ENCODE data around the gene OR6X1. TPM values are rescaled to one million over a fixed set of nuclear protein-coding genes. Genes with fewer than 3 reads are reported as not detected.

The OR6X1 gene
- total and polyA plus RNA-seq, 7 experiments from 2014 or later = not detected

DNA sequence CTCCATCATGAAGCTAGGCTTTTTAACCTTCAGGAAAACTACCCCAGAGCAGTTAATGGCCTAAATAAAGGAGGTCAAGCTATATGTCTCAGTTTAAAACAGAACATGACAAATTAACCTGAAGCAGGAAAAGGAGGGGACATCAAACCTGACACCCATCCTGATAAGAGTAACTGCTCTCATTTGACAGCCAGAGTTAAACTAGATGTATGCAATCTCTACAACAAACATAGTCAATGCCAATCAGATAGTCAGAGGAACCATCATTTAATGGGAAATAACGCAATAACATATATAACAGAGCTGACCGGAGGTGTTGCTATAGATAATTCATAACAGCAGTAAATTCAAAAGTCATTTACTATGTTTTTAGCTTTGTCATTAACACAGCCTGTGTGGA is 15.9 kb downstream of the OR6X1 start:
- H3K4me1 ChIP-seq (ENCODE audit: control insufficient read depth in 2 of 2, insufficient read depth in 2 of 2, low read length in 2 of 2) = peaks cover 19% of the 10 kb centered on the region in 2 donors
- POLR2A ChIA-PET = interaction anchor here (0.8 kb wide), 1 partner anchor 10 kb away, joined by 4 read pairs; no protein-coding TSS in a partner anchor
- Mint-ChIP-seq H3K4me1 (peaks cover 29 to 70% (median 46%) of the 10 kb centered on the region in 7 donors), H3K27ac (no peak overlapping the region), H3K27me3 (no peaks in the 10 kb centered on the region), H3K4me3 (no peak overlapping the region), H3K9me3 (peaks cover 0 to 1% (median 0%) of the 10 kb centered on the region in 11 donors), H3K36me3 (peaks cover 7 to 36% (median 28%) of the 10 kb centered on the region in 5 donors)
- H3K27me3 ChIP-seq (ENCODE audit: control insufficient read depth in 2 of 2, insufficient read depth in 2 of 2, low read length in 2 of 2) = no peaks in the 10 kb centered on the region
- intact Hi-C loops (cut with micrococcal nuclease) = no loop called here
- H3K9me3 ChIP-seq (ENCODE audit: control insufficient read depth in 2 of 3, low read length in 3 of 3) = no peaks in the 10 kb centered on the region
- CTCF ChIA-PET = no interaction called here
- H3K4me3 ChIP-seq (ENCODE audit: low read length) = no peak overlapping the region
- ATAC-seq = no peak
- DNase-seq = no peak
- H3K27ac ChIP-seq (ENCODE audit: low read depth, low read length) = no peak overlapping the region
- H3K36me3 ChIP-seq (ENCODE audit: control insufficient read depth in 2 of 3, insufficient read depth in 3 of 3, low read length in 3 of 3) = peaks cover 0 to 10% (median 0%) of the 10 kb centered on the region in 3 experiments

- H3K27ac Mint-ChIP-seq = no peak overlapping the region
- ATAC-seq (no peak), DNase-seq (no peak)
- Histone ChIP-seq H3K4me3 (ENCODE audit: low read length) (no peak overlapping the region), H3K27me3 (ENCODE audit: control insufficient read depth in 2 of 2, insufficient read depth in 2 of 2, low read length in 2 of 2) (no peaks in the 10 kb centered on the region), H3K27ac (ENCODE audit: low read depth, low read length) (no peak overlapping the region), H3K4me1 (ENCODE audit: control insufficient read depth in 2 of 2, insufficient read depth in 2 of 2, low read length in 2 of 2) (peaks cover 15 to 17% of the 10 kb centered on the region in 2 donors), H3K9me3 (ENCODE audit: control insufficient read depth in 2 of 3, low read length in 3 of 3) (no peaks in the 10 kb centered on the region), H3K36me3 (ENCODE audit: control insufficient read depth in 2 of 3, insufficient read depth in 3 of 3, low read length in 3 of 3) (peaks cover 0 to 10% (median 0%) of the 10 kb centered on the region in 3 experiments)
- H3K4me1 Mint-ChIP-seq = peaks cover 20 to 60% (median 37%) of the 10 kb centered on the region in 7 donors
- ChIA-PET CTCF (no interaction called here), POLR2A (no interaction called here)
- intact Hi-C loops (cut with micrococcal nuclease) = no loop called here
- no peaks in the 10 kb centered on the region for H3K27me3 Mint-ChIP-seq
- H3K36me3 Mint-ChIP-seq = peaks cover 7 to 36% (median 28%) of the 10 kb centered on the region in 5 donors
- H3K9me3 Mint-ChIP-seq = peaks cover 0 to 1% (median 0%) of the 10 kb centered on the region in 11 donors
- H3K4me3 Mint-ChIP-seq = no peak overlapping the region
Measured at GRCh38 chr11:123736769-123737168, 17.5 kb downstream of the OR6X1 start.

DNA sequence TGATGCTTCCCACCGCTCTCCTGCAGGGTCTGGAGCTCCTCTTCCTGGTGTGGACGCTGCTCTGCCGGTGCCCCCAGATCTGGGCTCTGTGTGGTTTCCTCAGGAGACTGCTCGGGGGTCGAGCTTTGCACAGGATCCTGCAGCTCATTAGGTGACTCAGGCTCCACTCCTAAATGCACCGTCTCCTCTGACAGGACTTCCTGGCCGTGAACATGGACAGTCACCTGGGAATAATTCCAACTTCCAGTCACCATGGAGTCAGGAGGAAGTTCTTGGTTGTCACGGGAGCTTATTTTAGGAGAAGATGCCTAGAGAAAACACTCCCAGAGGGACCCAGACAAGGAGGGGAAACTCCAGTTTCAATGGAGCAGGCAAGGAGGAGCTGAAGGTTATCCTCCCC is 24.7 kb downstream of the OR6X1 start:
- intact Hi-C loops (cut with micrococcal nuclease) = no loop called here
- CTCF ChIA-PET = no interaction called here
- POLR2A ChIA-PET = no interaction called here

GRCh38 chr11:123725995-123726655 is 28.2 kb downstream of the OR6X1 start:
- Histone ChIP-seq H3K36me3 (ENCODE audit: control insufficient read depth in 2 of 3, insufficient read depth in 3 of 3, low read length in 3 of 3) (peaks cover 23 to 60% (median 41%) of the 10 kb centered on the region in 3 experiments), H3K4me1 (ENCODE audit: control insufficient read depth in 2 of 2, insufficient read depth in 2 of 2, low read length in 2 of 2) (no peaks in the 10 kb centered on the region), H3K27me3 (ENCODE audit: control insufficient read depth in 2 of 2, insufficient read depth in 2 of 2, low read length in 2 of 2) (no peaks in the 10 kb centered on the region), H3K4me3 (ENCODE audit: low read length) (no peak overlapping the region), H3K27ac (ENCODE audit: low read depth, low read length) (no peak overlapping the region), H3K9me3 (ENCODE audit: control insufficient read depth in 2 of 3, low read length in 3 of 3) (peaks cover 0 to 25% (median 10%) of the 10 kb centered on the region in 3 experiments)
- no peak for DNase-seq
- Mint-ChIP-seq H3K9me3 (peaks cover 8 to 60% (median 25%) of the 10 kb centered on the region in 11 donors), H3K4me1 (no peaks in the 10 kb centered on the region), H3K36me3 (peaks cover 0 to 52% (median 11%) of the 10 kb centered on the region in 5 donors), H3K27ac (peak overlapping the region in 1 of 9 donors; percentile 46), H3K4me3 (no peak overlapping the region), H3K27me3 (no peaks in the 10 kb centered on the region)
- no peak for ATAC-seq
- CTCF ChIA-PET = no interaction called here
- intact Hi-C loops (cut with micrococcal nuclease) = no loop called here
- POLR2A ChIA-PET = no interaction called here

More for the DNA sequence above, 24.7 kb downstream of the OR6X1 start:
- Mint-ChIP-seq H3K27me3 (no peaks in the 10 kb centered on the region), H3K9me3 (peaks cover 8 to 44% (median 24%) of the 10 kb centered on the region in 11 donors), H3K27ac (peak overlapping the region in 1 of 9 donors; percentile 72), H3K4me1 (peaks cover 0 to 9% (median 0%) of the 10 kb centered on the region in 7 donors), H3K4me3 (no peak overlapping the region), H3K36me3 (peaks cover 7 to 52% (median 10%) of the 10 kb centered on the region in 5 donors)
- Histone ChIP-seq H3K9me3 (ENCODE audit: control insufficient read depth in 2 of 3, low read length in 3 of 3) (peaks cover 0 to 25% (median 10%) of the 10 kb centered on the region in 3 experiments), H3K36me3 (ENCODE audit: control insufficient read depth in 2 of 3, insufficient read depth in 3 of 3, low read length in 3 of 3) (peaks cover 23 to 68% (median 41%) of the 10 kb centered on the region in 3 experiments), H3K4me1 (ENCODE audit: control insufficient read depth in 2 of 2, insufficient read depth in 2 of 2, low read length in 2 of 2) (no peaks in the 10 kb centered on the region), H3K27me3 (ENCODE audit: control insufficient read depth in 2 of 2, insufficient read depth in 2 of 2, low read length in 2 of 2) (no peaks in the 10 kb centered on the region), H3K27ac (ENCODE audit: low read depth, low read length) (no peak overlapping the region), H3K4me3 (ENCODE audit: low read length) (no peak overlapping the region)
- DNase-seq (no peak), ATAC-seq (no peak)

DNA sequence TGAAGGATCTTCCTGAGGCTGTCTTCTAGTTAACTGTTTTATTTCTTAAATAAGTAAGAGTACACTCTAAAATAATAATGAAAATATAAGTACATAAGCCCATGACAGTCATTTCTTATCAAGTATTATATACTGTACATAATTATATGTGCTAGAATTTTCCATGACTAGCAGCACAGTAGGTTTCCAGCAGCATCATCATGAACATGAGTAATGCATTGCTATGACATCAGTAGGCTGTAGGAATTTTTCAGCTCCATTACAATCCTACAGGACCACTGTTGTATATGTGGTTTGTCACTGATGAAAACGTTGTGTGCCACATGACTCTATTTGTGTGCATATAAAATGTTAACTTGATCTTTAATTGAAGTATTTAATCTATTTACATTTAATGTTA is 34.9 kb downstream of the OR6X1 start:
- ATAC-seq = no peak

GRCh38 chr11:123718469-123718868 is 35.8 kb downstream of the OR6X1 start:
- intact Hi-C loops (cut with micrococcal nuclease) = no loop called here
- ChIA-PET POLR2A (no interaction called here), CTCF (interaction anchor here (0.7 to 2.0 kb wide), 2 partner anchors 8 to 11 kb away, joined by 3 to 6 read pairs; no protein-coding TSS in a partner anchor)
- no peak for DNase-seq
- Mint-ChIP-seq H3K27me3 (peaks cover 10 to 35% (median 18%) of the 10 kb centered on the region in 5 donors), H3K36me3 (peaks cover 0 to 5% (median 2%) of the 10 kb centered on the region in 5 donors), H3K4me1 (peaks cover 0 to 1% (median 0%) of the 10 kb centered on the region in 7 donors), H3K9me3 (peaks cover 0 to 5% (median 0%) of the 10 kb centered on the region in 11 donors), H3K4me3 (no peak overlapping the region), H3K27ac (no peak overlapping the region)
- no peak overlapping the region for H3K27ac ChIP-seq (ENCODE audit: low read depth, low read length)
- no peaks in the 10 kb centered on the region for H3K36me3 ChIP-seq (ENCODE audit: control insufficient read depth in 2 of 3, insufficient read depth in 3 of 3, low read length in 3 of 3)
- no peak overlapping the region for H3K4me3 ChIP-seq (ENCODE audit: low read length)
- no peaks in the 10 kb centered on the region for H3K27me3 ChIP-seq (ENCODE audit: control insufficient read depth in 2 of 2, insufficient read depth in 2 of 2, low read length in 2 of 2)
- ATAC-seq = no peak
- H3K9me3 ChIP-seq (ENCODE audit: control insufficient read depth in 2 of 3, low read length in 3 of 3) = no peaks in the 10 kb centered on the region
- no peaks in the 10 kb centered on the region for H3K4me1 ChIP-seq (ENCODE audit: control insufficient read depth in 2 of 2, insufficient read depth in 2 of 2, low read length in 2 of 2)

More for the DNA sequence above, 34.9 kb downstream of the OR6X1 start:
- DNase-seq = no peak
- no peak overlapping the region for H3K27ac Mint-ChIP-seq
- Histone ChIP-seq H3K27me3 (ENCODE audit: control insufficient read depth in 2 of 2, insufficient read depth in 2 of 2, low read length in 2 of 2) (no peaks in the 10 kb centered on the region), H3K4me3 (ENCODE audit: low read length) (no peak overlapping the region), H3K36me3 (ENCODE audit: control insufficient read depth in 2 of 3, insufficient read depth in 3 of 3, low read length in 3 of 3) (no peaks in the 10 kb centered on the region), H3K9me3 (ENCODE audit: control insufficient read depth in 2 of 3, low read length in 3 of 3) (no peaks in the 10 kb centered on the region), H3K27ac (ENCODE audit: low read depth, low read length) (no peak overlapping the region), H3K4me1 (ENCODE audit: control insufficient read depth in 2 of 2, insufficient read depth in 2 of 2, low read length in 2 of 2) (no peaks in the 10 kb centered on the region)
- peaks cover 9 to 27% (median 16%) of the 10 kb centered on the region in 5 donors for H3K27me3 Mint-ChIP-seq
- ChIA-PET POLR2A (no interaction called here), CTCF (interaction anchor here (0.7 to 2.0 kb wide), 2 partner anchors 9 to 28 kb away, joined by 3 to 6 read pairs; no protein-coding TSS in a partner anchor)
- peaks cover 0 to 1% (median 0%) of the 10 kb centered on the region in 7 donors for H3K4me1 Mint-ChIP-seq
- H3K36me3 Mint-ChIP-seq = peaks cover 0 to 11% (median 3%) of the 10 kb centered on the region in 5 donors
- no peak overlapping the region for H3K4me3 Mint-ChIP-seq
- intact Hi-C loops (cut with micrococcal nuclease) = no loop called here
- H3K9me3 Mint-ChIP-seq = peaks cover 0 to 15% (median 0%) of the 10 kb centered on the region in 11 donors

All from naive thymus-derived CD4-positive, alpha-beta T cell (primary cell).